CD4-positive, alpha-beta T cell (primary cell): Measurements from ENCODE around the gene CKB. TPM values are rescaled to one million over a fixed set of nuclear protein-coding genes. Genes with fewer than 3 reads are reported as not detected.

Experiments
- ATAC-seq: fragments of 200-7000 bp; cut with Tn5 transposase; one replicate; pipeline ENCODE4 v1.10.0; 2022; ENCODE audit warnings: mild to moderate bottlenecking; ENCODE audit not compliant: poor library complexity
- CTCF ChIA-PET: fragments of 350-600 bp; sonication (Branson Sonifier 250); formaldehyde crosslinking; loops from one replicate; lab custom pipeline; 2021; ENCODE audit warnings: antibody characterized with exemption, inconsistent platforms; lab: Charles Lee
- POLR2A ChIA-PET: fragments of 350-600 bp; sonication (Branson Sonifier 250); formaldehyde crosslinking; loops from one replicate; lab custom pipeline; 2021; ENCODE audit warnings: antibody characterized with exemption, inconsistent platforms; lab: Charles Lee
- DNase-seq, 14 experiments: peaks; one replicate each; pipeline ENCODE4 v3.0.0-alpha.2; 2013 to 2020; ENCODE audit warnings: mixed read lengths in 2 of 14
- H3K27ac ChIP-seq, 2 donors: one replicate each; pipeline versions ENCODE4 v1.5.1 to v1.7.0; 2013; ENCODE audit warnings: low read length in 2 of 2, low read depth in 1 of 2, mild to moderate bottlenecking in 1 of 2
- H3K27me3 ChIP-seq, 2 experiments: 1 replicate in 1 of 2; 2 replicates in 1 of 2; pipeline versions ENCODE4 v1.6.1 to v1.7.0; 2013; ENCODE audit warnings: low read length in 2 of 2, control low read depth in 1 of 2, mild to moderate bottlenecking in 1 of 2, moderate library complexity in 1 of 2; ENCODE audit not compliant: insufficient read depth in 2 of 2, control insufficient read depth in 1 of 2
- H3K36me3 ChIP-seq: one replicate; pipeline ENCODE4 v1.6.1; 2013; ENCODE audit warnings: low read length, control low read depth; ENCODE audit not compliant: insufficient read depth
- H3K4me1 ChIP-seq: one replicate; pipeline ENCODE4 v1.6.1; 2013; ENCODE audit warnings: low read length, control low read depth; ENCODE audit not compliant: insufficient read depth
- H3K4me3 ChIP-seq: one replicate; pipeline ENCODE4 v1.5.1; 2013; ENCODE audit warnings: mild to moderate bottlenecking, low read length, moderate library complexity
- H3K9me3 ChIP-seq, 2 experiments: 1 replicate in 1 of 2; 2 replicates in 1 of 2; pipeline versions ENCODE4 v1.6.1 to v1.7.0; 2013; ENCODE audit warnings: low read length in 2 of 2, mild to moderate bottlenecking in 2 of 2, control low read depth in 1 of 2, moderate library complexity in 1 of 2; ENCODE audit not compliant: control insufficient read depth in 1 of 2, insufficient read depth in 1 of 2
- H3K27ac Mint-ChIP-seq: one replicate; pipeline ENCODE4 v1.8.0; 2020; ENCODE audit warnings: mixed read lengths
- H3K27me3 Mint-ChIP-seq: one replicate; pipeline ENCODE4 v1.8.0; 2021; ENCODE audit warnings: mixed read lengths
- H3K36me3 Mint-ChIP-seq: one replicate; pipeline ENCODE4 v1.8.0; 2021; ENCODE audit warnings: low read depth, mixed read lengths
- H3K4me1 Mint-ChIP-seq: one replicate; pipeline ENCODE4 v1.8.0; 2021; ENCODE audit warnings: low read depth, mixed read lengths
- H3K4me3 Mint-ChIP-seq: one replicate; pipeline ENCODE4 v1.8.0; 2020; ENCODE audit warnings: mild to moderate bottlenecking, mixed read lengths
- H3K9me3 Mint-ChIP-seq: one replicate; pipeline ENCODE4 v1.8.0; 2020; ENCODE audit warnings: mixed read lengths
- intact Hi-C, 2 experiments: fragments of 100-400 bp; cut with DNase I in 1 of 2; cut with micrococcal nuclease in 1 of 2; formaldehyde crosslinking; loops; one replicate each; pipeline versions ENCODE4 v1.15.1 to v1.9.0; 2023 to 2025; cut with DNase I, micrococcal nuclease
- total RNA-seq, 174 experiments: library from RNA in 2 of 174; stranded (reverse) in 2 of 174; gene quantifications; one replicate each; pipeline ENCODE4 v1.2.3 and lab custom pipeline; 2021 to 2026
- TF ChIP-seq, protein P1 (sequence below): fragments of 200-600 bp; IDR thresholded peaks from one replicate; pipeline ENCODE4 v1.8.0; 2022; ENCODE audit warnings: antibody characterized with exemption, mild to moderate bottlenecking

Gene CKB
- total RNA-seq, 2 experiments from 2014 or later = 5.8 to 6.6 TPM

- peaks cover 8% of the 10 kb centered on the region for H3K4me1 ChIP-seq
- intact Hi-C loops = loop anchor here in 1 of 2 experiments (5.0 kb wide), 1 partner anchor 438 kb away; no protein-coding TSS in a partner anchor
- ChIA-PET POLR2A (no interaction called here), CTCF (interaction anchor here (2.2 to 3.8 kb wide), 2 partner anchors 24 to 27 kb away, joined by 7 to 22 read pairs; no protein-coding TSS in a partner anchor)
- peaks cover 3 to 8% of the 10 kb centered on the region in 2 experiments for H3K27me3 ChIP-seq
- TF ChIP-seq, protein P1, sequence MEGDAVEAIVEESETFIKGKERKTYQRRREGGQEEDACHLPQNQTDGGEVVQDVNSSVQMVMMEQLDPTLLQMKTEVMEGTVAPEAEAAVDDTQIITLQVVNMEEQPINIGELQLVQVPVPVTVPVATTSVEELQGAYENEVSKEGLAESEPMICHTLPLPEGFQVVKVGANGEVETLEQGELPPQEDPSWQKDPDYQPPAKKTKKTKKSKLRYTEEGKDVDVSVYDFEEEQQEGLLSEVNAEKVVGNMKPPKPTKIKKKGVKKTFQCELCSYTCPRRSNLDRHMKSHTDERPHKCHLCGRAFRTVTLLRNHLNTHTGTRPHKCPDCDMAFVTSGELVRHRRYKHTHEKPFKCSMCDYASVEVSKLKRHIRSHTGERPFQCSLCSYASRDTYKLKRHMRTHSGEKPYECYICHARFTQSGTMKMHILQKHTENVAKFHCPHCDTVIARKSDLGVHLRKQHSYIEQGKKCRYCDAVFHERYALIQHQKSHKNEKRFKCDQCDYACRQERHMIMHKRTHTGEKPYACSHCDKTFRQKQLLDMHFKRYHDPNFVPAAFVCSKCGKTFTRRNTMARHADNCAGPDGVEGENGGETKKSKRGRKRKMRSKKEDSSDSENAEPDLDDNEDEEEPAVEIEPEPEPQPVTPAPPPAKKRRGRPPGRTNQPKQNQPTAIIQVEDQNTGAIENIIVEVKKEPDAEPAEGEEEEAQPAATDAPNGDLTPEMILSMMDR = no peak
- ATAC-seq (no peak), DNase-seq (no peak)
- H3K9me3 ChIP-seq = no peaks in the 10 kb centered on the region
- H3K36me3 ChIP-seq = no peaks in the 10 kb centered on the region
- Mint-ChIP-seq H3K27ac (no peak overlapping the region), H3K27me3 (no peaks in the 10 kb centered on the region), H3K4me1 (no peaks in the 10 kb centered on the region), H3K4me3 (no peak overlapping the region), H3K9me3 (no peaks in the 10 kb centered on the region), H3K36me3 (no peaks in the 10 kb centered on the region)
- H3K4me3 ChIP-seq = no peak overlapping the region
- H3K27ac ChIP-seq = no peak overlapping the region
These were observed 22.7 kb upstream of the CKB start for GRCh38 chr14:103545219-103545914.

GRCh38 chr14:103544388-103545218, 22.0 kb upstream of the CKB start:
- Mint-ChIP-seq H3K4me3 (no peak overlapping the region), H3K9me3 (no peaks in the 10 kb centered on the region), H3K4me1 (no peaks in the 10 kb centered on the region), H3K27me3 (no peaks in the 10 kb centered on the region), H3K27ac (no peak overlapping the region), H3K36me3 (no peaks in the 10 kb centered on the region)
- Histone ChIP-seq H3K9me3 (no peaks in the 10 kb centered on the region), H3K4me3 (no peak overlapping the region), H3K36me3 (no peaks in the 10 kb centered on the region), H3K27me3 (peaks cover 3 to 8% of the 10 kb centered on the region in 2 experiments), H3K4me1 (peaks cover 8% of the 10 kb centered on the region), H3K27ac (no peak overlapping the region)
- ChIA-PET CTCF (interaction anchor here (1.0 to 3.8 kb wide), 2 partner anchors 26 kb away, joined by 3 to 22 read pairs; no protein-coding TSS in a partner anchor), POLR2A (no interaction called here)
- intact Hi-C loops = loop anchor here in 1 of 2 experiments (5.0 kb wide), 1 partner anchor 437 kb away; no protein-coding TSS in a partner anchor
- no peak for ATAC-seq
- DNase-seq = no peak
- TF ChIP-seq, protein P1 = no peak

DNA sequence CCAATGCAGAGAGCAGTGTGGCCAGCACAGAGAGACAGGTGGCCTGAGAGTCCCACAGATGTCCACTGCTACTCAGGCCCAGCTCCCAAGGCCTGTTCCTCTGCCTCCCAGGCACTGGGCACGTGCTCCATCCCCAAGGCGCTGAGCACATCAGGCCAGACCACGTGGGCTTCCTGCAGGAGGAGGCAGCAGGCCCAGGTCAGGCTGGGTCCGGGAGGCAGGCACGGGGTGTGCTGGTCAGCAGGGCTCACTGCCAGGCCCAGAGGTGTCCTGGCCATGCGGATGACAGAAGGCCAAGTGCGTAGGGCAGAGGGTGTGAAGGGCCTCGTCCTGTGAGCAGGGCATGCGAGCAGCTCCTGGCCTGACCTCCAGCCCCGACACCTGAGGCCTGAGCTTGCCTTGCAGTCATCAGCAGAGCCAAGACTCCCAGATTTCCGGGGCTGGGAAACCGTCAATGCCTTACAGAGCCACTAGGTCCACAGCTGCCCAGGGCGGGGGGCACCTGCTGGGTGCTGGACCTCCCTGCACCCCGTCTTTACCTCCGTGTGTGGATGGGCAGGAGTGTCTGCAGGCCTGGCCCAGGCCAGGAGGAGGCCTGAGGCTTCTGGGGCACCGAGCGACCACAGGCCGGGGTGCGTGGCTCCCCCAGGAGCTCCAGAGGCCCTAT, 21.2 kb upstream of the CKB start:
- Mint-ChIP-seq H3K4me1 (no peaks in the 10 kb centered on the region), H3K27ac (no peak overlapping the region), H3K36me3 (no peaks in the 10 kb centered on the region), H3K4me3 (no peak overlapping the region), H3K9me3 (no peaks in the 10 kb centered on the region), H3K27me3 (no peaks in the 10 kb centered on the region)
- Histone ChIP-seq H3K4me3 (no peak overlapping the region), H3K27ac (no peak overlapping the region), H3K36me3 (no peaks in the 10 kb centered on the region), H3K4me1 (peaks cover 8% of the 10 kb centered on the region), H3K27me3 (peaks cover 3 to 8% of the 10 kb centered on the region in 2 experiments), H3K9me3 (no peaks in the 10 kb centered on the region)
- DNase-seq = no peak
- CTCF ChIA-PET = interaction anchor here (1.0 to 1.4 kb wide), 2 partner anchors 25 to 44 kb away, joined by 3 read pairs; no protein-coding TSS in a partner anchor
- POLR2A ChIA-PET = no interaction called here
- TF ChIP-seq, protein P1 = no peak
- intact Hi-C loops = no loop called here
- ATAC-seq = no peak
